Measurements from ENCODE around the gene MEGF9.

MEGF9 gene

GRCh38 chr9:120723565-120723964 lies 9.3 kb upstream of the MEGF9 start:
- DNase-seq (ENCODE audit: low read depth in 2 of 2), result peak; percentile 88 to 91
- no peak for TF ChIP-seq CTCF (IDR thresholded peaks at IDR 0.05; ENCODE audit: low read depth, low read length)
- no peak overlapping the region for H3K4me3 ChIP-seq (replicated peaks in 1 of 2; ENCODE audit: low read depth in 2 of 2, low read length in 2 of 2)

GRCh38 chr9:120720404-120720803 lies 6.1 kb upstream of the MEGF9 start:
- H3K4me3 ChIP-seq (replicated peaks in 1 of 2; ENCODE audit: low read depth in 2 of 2, low read length in 2 of 2), result no peak overlapping the region
- DNase-seq (ENCODE audit: low read depth in 2 of 2), result no peak
- TF ChIP-seq CTCF (IDR thresholded peaks at IDR 0.05; ENCODE audit: low read depth, low read length), result no peak

- no peak overlapping the region for H3K4me3 ChIP-seq (replicated peaks in 1 of 2; ENCODE audit: low read depth in 2 of 2, low read length in 2 of 2)
- DNase-seq (ENCODE audit: low read depth in 2 of 2), result no peak
- TF ChIP-seq CTCF (IDR thresholded peaks at IDR 0.05; ENCODE audit: low read depth, low read length), result no peak
Measured at GRCh38 chr9:120718316-120718715, 4.0 kb upstream of the MEGF9 start.

GRCh38 chr9:120717176-120717575 lies 2.9 kb upstream of the MEGF9 start:
- no peak for DNase-seq (ENCODE audit: low read depth in 2 of 2)
- no peak overlapping the region for H3K4me3 ChIP-seq (replicated peaks in 1 of 2; ENCODE audit: low read depth in 2 of 2, low read length in 2 of 2)
- TF ChIP-seq CTCF (IDR thresholded peaks at IDR 0.05; ENCODE audit: low read depth, low read length), result no peak

GRCh38 chr9:120716483-120716882 lies 2.2 kb upstream of the MEGF9 start:
- DNase-seq (ENCODE audit: low read depth in 2 of 2), result no peak
- no peak overlapping the region for H3K4me3 ChIP-seq (replicated peaks in 1 of 2; ENCODE audit: low read depth in 2 of 2, low read length in 2 of 2)
- TF ChIP-seq CTCF (IDR thresholded peaks at IDR 0.05; ENCODE audit: low read depth, low read length), result no peak

- no peak for TF ChIP-seq CTCF (IDR thresholded peaks at IDR 0.05; ENCODE audit: low read depth, low read length)
- H3K4me3 ChIP-seq (replicated peaks in 1 of 2; ENCODE audit: low read depth in 2 of 2, low read length in 2 of 2), result peak overlapping the region; percentile 7 to 58
- peak; percentile 59 to 74 for DNase-seq (ENCODE audit: low read depth in 2 of 2)
Measured at GRCh38 chr9:120715389-120715924, 1.2 kb upstream of the MEGF9 start.

- no peak for DNase-seq (ENCODE audit: low read depth in 2 of 2)
- TF ChIP-seq CTCF (IDR thresholded peaks at IDR 0.05; ENCODE audit: low read depth, low read length), result no peak
- peak overlapping the region; percentile 58 to 73 for H3K4me3 ChIP-seq (replicated peaks in 1 of 2; ENCODE audit: low read depth in 2 of 2, low read length in 2 of 2)
Measured at GRCh38 chr9:120714846-120715388, 647 bp upstream of the MEGF9 start.

All from cardiac fibroblast (primary cell).